SK-N-SH (cell line): Measurements from ENCODE around the gene TNNT2. TPM values are rescaled to one million over a fixed set of nuclear protein-coding genes. Genes with fewer than 3 reads are reported as not detected.

Source experiments
- CTCF ChIA-PET: fragments of 300-600, 350-600 bp; formaldehyde crosslinking; extraction: SDS; loops from one replicate; lab custom pipeline; 2021; lab: Yijun Ruan, JAX
- POLR2A ChIA-PET: fragments of 350-600 bp; sonication (Branson Sonifier 250); formaldehyde crosslinking; extraction: SDS; loops from one replicate; lab custom pipeline; 2020; ENCODE audit warnings: antibody characterized with exemption, inconsistent platforms; lab: Yijun Ruan, JAX
- DNase-seq: peaks from one replicate; pipeline ENCODE4 v3.0.0; 2012
- H2AFZ ChIP-seq: fragments of 200-600 bp; sonication (generic); 2 replicates; pipeline ENCODE4 v1.8.1; 2016; ENCODE audit warnings: antibody characterized with exemption, mild to moderate bottlenecking, low read depth
- H3F3A ChIP-seq: fragments of 200-600 bp; sonication (generic); replicated peaks from 2 replicates; pipeline ENCODE3; 2016; ENCODE audit warnings: antibody characterized with exemption, mild to moderate bottlenecking; ENCODE audit not compliant: insufficient read depth
- H3K27ac ChIP-seq, 2 experiments: fragments of 200-500 bp in 1 of 2; fragments of 200-600 bp in 1 of 2; sonication (Bioruptor generic) in 1 of 2; sonication (generic), shearing (Covaris generic) in 1 of 2; 2 replicates each; pipeline versions ENCODE4 v1.5.1 to v1.6.1; 2014 to 2016; ENCODE audit warnings: low read depth in 2 of 2, inconsistent platforms in 1 of 2, low read length in 1 of 2, mild to moderate bottlenecking in 1 of 2, mixed read lengths in 1 of 2
- H3K27me3 ChIP-seq: fragments of 200-600 bp; sonication (generic), shearing (Covaris generic); 2 replicates; pipeline ENCODE4 v1.6.1; 2016; ENCODE audit warnings: mixed run types; ENCODE audit not compliant: insufficient read depth
- H3K36me3 ChIP-seq, 2 experiments: fragments of 200-500 bp in 1 of 2; fragments of 200-600 bp in 1 of 2; sonication (Bioruptor generic) in 1 of 2; sonication (generic) in 1 of 2; replicated peaks in 1 of 2; 2 replicates each; pipeline versions ENCODE3 to v1.5.1; 2014 to 2016; ENCODE audit warnings: low read length in 1 of 2, mild to moderate bottlenecking in 1 of 2; ENCODE audit not compliant: insufficient read depth in 2 of 2, control insufficient read depth in 1 of 2
- H3K4me1 ChIP-seq, 2 experiments: fragments of 200-500 bp in 1 of 2; fragments of 200-600 bp in 1 of 2; sonication (Bioruptor generic) in 1 of 2; sonication (generic), shearing (Covaris generic) in 1 of 2; 2 replicates each; pipeline versions ENCODE4 v1.5.1 to v1.6.1; 2014 to 2016; ENCODE audit warnings: low read depth in 1 of 2, low read length in 1 of 2, mixed run types in 1 of 2; ENCODE audit not compliant: insufficient read depth in 2 of 2, control insufficient read depth in 1 of 2
- H3K4me2 ChIP-seq: fragments of 200-600 bp; sonication (generic), shearing (Covaris generic); 2 replicates; pipeline ENCODE4 v1.6.1; 2017; ENCODE audit warnings: mixed run types
- H3K4me3 ChIP-seq, 2 experiments: fragments of 200-500 bp in 1 of 2; fragments of 200-600 bp in 1 of 2; sonication (Bioruptor generic) in 1 of 2; sonication (generic), shearing (Covaris generic) in 1 of 2; 2 replicates each; pipeline versions ENCODE4 v1.5.1 to v1.8.1; 2014 to 2016; ENCODE audit warnings: low read depth in 2 of 2, inconsistent platforms in 1 of 2, low read length in 1 of 2, mild to moderate bottlenecking in 1 of 2, mixed read lengths in 1 of 2, moderate library complexity in 1 of 2
- H3K79me2 ChIP-seq: fragments of 200-600 bp; sonication (generic); 2 replicates; pipeline ENCODE4 v1.8.1; 2017; ENCODE audit warnings: mild to moderate bottlenecking; ENCODE audit not compliant: insufficient read depth
- H3K9ac ChIP-seq: fragments of 200-600 bp; sonication (generic); 2 replicates; pipeline ENCODE4 v1.6.1; 2017; ENCODE audit warnings: mixed run types
- H3K9me2 ChIP-seq: fragments of 200-600 bp; sonication (generic); 2 replicates; pipeline ENCODE4 v1.6.1; 2017; ENCODE audit warnings: mixed run types
- H3K9me3 ChIP-seq: fragments of 200-600 bp; sonication (generic); 2 replicates; pipeline ENCODE4 v1.6.1; 2017; ENCODE audit warnings: mixed run types, mild to moderate bottlenecking, moderate library complexity
- H4K20me1 ChIP-seq: fragments of 200-600 bp; sonication (generic); 2 replicates; pipeline ENCODE4 v1.6.1; 2017; ENCODE audit warnings: mild to moderate bottlenecking, mixed run types; ENCODE audit not compliant: insufficient read depth
- ELF1 ChIP-seq: IDR thresholded peaks from 2 replicates; pipeline ENCODE4 v1.4.0; 2012
- EP300 ChIP-seq, 2 experiments: IDR thresholded peaks; 2 replicates each; pipeline versions ENCODE4 v1.4.0 to v1.6.1; 2012; ENCODE audit warnings: borderline replicate concordance in 1 of 2, low read depth in 1 of 2, low read length in 1 of 2
- FOSL2 ChIP-seq: IDR thresholded peaks from 2 replicates; pipeline ENCODE4 v1.4.0; 2012; ENCODE audit warnings: low read depth, mild to moderate bottlenecking, moderate library complexity, borderline replicate concordance
- FOXJ3 ChIP-seq: sonication (generic); formaldehyde crosslinking; IDR thresholded peaks from 2 replicates; pipeline ENCODE4 v1.5.1; 2020; ENCODE audit warnings: mild to moderate bottlenecking, missing genetic modification reagents
- IRF3 ChIP-seq: fragments of 150-350 bp; IDR thresholded peaks from 2 replicates; pipeline ENCODE4 v1.6.1; 2016; ENCODE audit warnings: mild to moderate bottlenecking, low read depth, low read length
- MEF2A ChIP-seq: IDR thresholded peaks from 2 replicates; pipeline ENCODE4 v1.4.0; 2012; ENCODE audit warnings: low read depth, borderline replicate concordance
- NFIC ChIP-seq: IDR thresholded peaks from 2 replicates; pipeline ENCODE4 v1.4.0; 2012; ENCODE audit warnings: borderline replicate concordance
- NRF1 ChIP-seq: IDR thresholded peaks from 2 replicates; pipeline ENCODE4 v1.6.1; 2012; ENCODE audit warnings: low read depth, mild to moderate bottlenecking, low read length
- PBX3 ChIP-seq: IDR thresholded peaks from 2 replicates; pipeline ENCODE4; 2012
- RCOR1 ChIP-seq: fragments of 150-350 bp; IDR thresholded peaks from 2 replicates; pipeline ENCODE4 v1.6.1; 2017; ENCODE audit warnings: antibody characterized with exemption, low read length
- SIN3A ChIP-seq: IDR thresholded peaks from 2 replicates; pipeline ENCODE4 v1.6.1; 2012; ENCODE audit warnings: low read depth, mild to moderate bottlenecking, low read length, moderate library complexity, borderline replicate concordance
- SMC3 ChIP-seq: IDR thresholded peaks from 2 replicates; pipeline ENCODE4 v1.6.1; 2012; ENCODE audit warnings: low read depth, low read length, improper control_type of control experiment
- TCF12 ChIP-seq: IDR thresholded peaks from 2 replicates; pipeline ENCODE4 v1.4.0; 2012
- YY1 ChIP-seq: IDR thresholded peaks from 2 replicates; pipeline ENCODE4 v1.4.0; 2012; ENCODE audit warnings: low read depth, mild to moderate bottlenecking
- WGBS: methylation state at CpG from one replicate; pipeline ENCODE4 v1.1.6; 2017; ENCODE audit warnings: low lambda C conversion rate; 5-methylcytosine and 5-hydroxymethylcytosine counted together
- polyA plus RNA-seq, 3 experiments: library from polyadenylated mRNA; depleted of rRNA; stranded (reverse); fragments of >200 nt; gene quantifications; 2 replicates each; pipeline ENCODE4 v1.2.3, GENCODE V29; 2012
- TF ChIP-seq, protein P1 (sequence below): IDR thresholded peaks from 2 replicates; pipeline ENCODE4 v1.4.0; 2012; ENCODE audit warnings: low read depth, borderline replicate concordance
- TF ChIP-seq, protein P2 (sequence below): IDR thresholded peaks from 2 replicates; pipeline ENCODE4 v1.6.1; 2012; ENCODE audit warnings: mild to moderate bottlenecking, low read depth, low read length, moderate library complexity

Gene TNNT2
- polyA plus RNA-seq, 1 of the 3 experiments (the other 2 are of a cell fraction), result 0.33 TPM

DNA sequence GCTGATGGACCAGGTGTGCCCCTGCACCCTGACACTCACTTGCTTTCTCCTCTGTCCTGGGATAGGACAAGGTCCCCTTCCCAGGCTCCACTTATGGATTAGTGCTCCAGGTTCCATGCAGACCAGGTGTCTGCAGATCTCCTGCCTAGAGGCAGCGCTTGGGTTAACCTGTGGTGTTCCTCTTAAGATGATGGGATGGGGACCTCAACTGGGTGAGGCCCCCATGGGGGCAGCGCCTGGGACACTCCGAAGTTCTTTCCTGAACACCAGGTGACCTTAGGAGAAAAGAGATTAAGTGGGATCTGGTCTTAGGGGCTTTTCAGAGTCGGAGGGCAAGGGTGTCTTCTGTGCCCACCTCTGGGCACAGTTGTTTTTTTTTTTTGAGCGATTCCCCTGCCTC is 21.2 kb downstream of the TNNT2 start:
- ChIA-PET POLR2A (no interaction called here), CTCF (interaction anchor here (11.0 to 17.5 kb wide), 3 partner anchors 9 to 105 kb away, joined by 125 to 329 read pairs (median 143); no protein-coding TSS in a partner anchor)
- Histone ChIP-seq H3K4me2 (no peak overlapping the region), H4K20me1 (no peaks in the 10 kb centered on the region), H3K9me3 (no peaks in the 10 kb centered on the region), H3K4me3 (no peak overlapping the region), H3K27me3 (peaks cover 3% of the 10 kb centered on the region; the same call in 1 of the 2 replicates), H3K79me2 (no peaks in the 10 kb centered on the region), H3F3A (no peaks in the 10 kb centered on the region), H3K9ac (no peak overlapping the region), H3K36me3 (no peaks in the 10 kb centered on the region), H3K9me2 (no peaks in the 10 kb centered on the region), H3K27ac (no peak overlapping the region), H3K4me1 (no peaks in the 10 kb centered on the region; a peak in 1 of 4 replicates), H2AFZ (no peak overlapping the region)
- 68% methylated on average over 4 of the region's 5 CpGs for WGBS
- TF ChIP-seq IRF3, result no peak
- no peak for TF ChIP-seq SMC3
- TF ChIP-seq, protein P1, sequence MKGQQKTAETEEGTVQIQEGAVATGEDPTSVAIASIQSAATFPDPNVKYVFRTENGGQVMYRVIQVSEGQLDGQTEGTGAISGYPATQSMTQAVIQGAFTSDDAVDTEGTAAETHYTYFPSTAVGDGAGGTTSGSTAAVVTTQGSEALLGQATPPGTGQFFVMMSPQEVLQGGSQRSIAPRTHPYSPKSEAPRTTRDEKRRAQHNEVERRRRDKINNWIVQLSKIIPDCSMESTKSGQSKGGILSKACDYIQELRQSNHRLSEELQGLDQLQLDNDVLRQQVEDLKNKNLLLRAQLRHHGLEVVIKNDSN, result no peak
- no peak for TF ChIP-seq SIN3A
- no peak for TF ChIP-seq MEF2A
- no peak for TF ChIP-seq FOSL2
- no peak for TF ChIP-seq TCF12
- TF ChIP-seq YY1, result no peak
- no peak for TF ChIP-seq EP300 (IDR thresholded peaks at IDR 0.05; ENCODE audit: borderline replicate concordance in 1 of 2, low read depth in 1 of 2, low read length in 1 of 2)
- no peak for TF ChIP-seq RCOR1
- no peak for TF ChIP-seq PBX3
- DNase-seq, result no peak

GRCh38 chr1:201355471-201355870 is 22.0 kb downstream of the TNNT2 start:
- CTCF ChIA-PET, result interaction anchor here (0.7 to 17.5 kb wide), 10 partner anchors 8 to 104 kb away, joined by 3 to 329 read pairs (median 4); no protein-coding TSS in a partner anchor
- Histone ChIP-seq H3K79me2 (no peaks in the 10 kb centered on the region), H2AFZ (no peak overlapping the region), H3K27ac (no peak overlapping the region), H3K4me3 (no peak overlapping the region), H3K36me3 (no peaks in the 10 kb centered on the region), H3K4me2 (no peak overlapping the region), H3K9me3 (no peaks in the 10 kb centered on the region), H3K9me2 (no peaks in the 10 kb centered on the region), H3K4me1 (no peaks in the 10 kb centered on the region; a peak in 1 of 4 replicates), H4K20me1 (no peaks in the 10 kb centered on the region), H3F3A (no peaks in the 10 kb centered on the region), H3K27me3 (peaks cover 3% of the 10 kb centered on the region; the same call in 1 of the 2 replicates), H3K9ac (no peak overlapping the region)
- TF ChIP-seq EP300 (IDR thresholded peaks at IDR 0.05; ENCODE audit: borderline replicate concordance in 1 of 2, low read depth in 1 of 2, low read length in 1 of 2), result no peak
- no peak for TF ChIP-seq MEF2A
- TF ChIP-seq, protein P2, sequence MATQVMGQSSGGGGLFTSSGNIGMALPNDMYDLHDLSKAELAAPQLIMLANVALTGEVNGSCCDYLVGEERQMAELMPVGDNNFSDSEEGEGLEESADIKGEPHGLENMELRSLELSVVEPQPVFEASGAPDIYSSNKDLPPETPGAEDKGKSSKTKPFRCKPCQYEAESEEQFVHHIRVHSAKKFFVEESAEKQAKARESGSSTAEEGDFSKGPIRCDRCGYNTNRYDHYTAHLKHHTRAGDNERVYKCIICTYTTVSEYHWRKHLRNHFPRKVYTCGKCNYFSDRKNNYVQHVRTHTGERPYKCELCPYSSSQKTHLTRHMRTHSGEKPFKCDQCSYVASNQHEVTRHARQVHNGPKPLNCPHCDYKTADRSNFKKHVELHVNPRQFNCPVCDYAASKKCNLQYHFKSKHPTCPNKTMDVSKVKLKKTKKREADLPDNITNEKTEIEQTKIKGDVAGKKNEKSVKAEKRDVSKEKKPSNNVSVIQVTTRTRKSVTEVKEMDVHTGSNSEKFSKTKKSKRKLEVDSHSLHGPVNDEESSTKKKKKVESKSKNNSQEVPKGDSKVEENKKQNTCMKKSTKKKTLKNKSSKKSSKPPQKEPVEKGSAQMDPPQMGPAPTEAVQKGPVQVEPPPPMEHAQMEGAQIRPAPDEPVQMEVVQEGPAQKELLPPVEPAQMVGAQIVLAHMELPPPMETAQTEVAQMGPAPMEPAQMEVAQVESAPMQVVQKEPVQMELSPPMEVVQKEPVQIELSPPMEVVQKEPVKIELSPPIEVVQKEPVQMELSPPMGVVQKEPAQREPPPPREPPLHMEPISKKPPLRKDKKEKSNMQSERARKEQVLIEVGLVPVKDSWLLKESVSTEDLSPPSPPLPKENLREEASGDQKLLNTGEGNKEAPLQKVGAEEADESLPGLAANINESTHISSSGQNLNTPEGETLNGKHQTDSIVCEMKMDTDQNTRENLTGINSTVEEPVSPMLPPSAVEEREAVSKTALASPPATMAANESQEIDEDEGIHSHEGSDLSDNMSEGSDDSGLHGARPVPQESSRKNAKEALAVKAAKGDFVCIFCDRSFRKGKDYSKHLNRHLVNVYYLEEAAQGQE, result no peak
- no peak for TF ChIP-seq ELF1
- TF ChIP-seq NFIC, result no peak
- TF ChIP-seq FOXJ3 (CRISPR knock-in tag), result no peak
- TF ChIP-seq NRF1, result no peak
- POLR2A ChIA-PET, result no interaction called here
- WGBS, result 64% methylated on average over 7 of the region's 7 CpGs
- DNase-seq, result no peak
